HTR-8/SVneo (cell line): ENCODE data around the gene PAPOLG.
"Not testable (repeated sequence)": the region's sequence is repeated elsewhere in the genome, so short reads cannot be mapped to it uniquely, and the experiment has no call there.

Source experiments
- DNase-seq: peaks from one replicate; pipeline ENCODE4 v3.0.0; 2011; ENCODE audit warnings: low spot score, mixed read lengths; ENCODE audit not compliant: insufficient read length
- FAIRE-seq: peaks from 2 replicates; lab custom pipeline; 2011; peaks lifted over from hg19 to GRCh38; lab: Jason Lieb, UNC

PAPOLG gene

DNA sequence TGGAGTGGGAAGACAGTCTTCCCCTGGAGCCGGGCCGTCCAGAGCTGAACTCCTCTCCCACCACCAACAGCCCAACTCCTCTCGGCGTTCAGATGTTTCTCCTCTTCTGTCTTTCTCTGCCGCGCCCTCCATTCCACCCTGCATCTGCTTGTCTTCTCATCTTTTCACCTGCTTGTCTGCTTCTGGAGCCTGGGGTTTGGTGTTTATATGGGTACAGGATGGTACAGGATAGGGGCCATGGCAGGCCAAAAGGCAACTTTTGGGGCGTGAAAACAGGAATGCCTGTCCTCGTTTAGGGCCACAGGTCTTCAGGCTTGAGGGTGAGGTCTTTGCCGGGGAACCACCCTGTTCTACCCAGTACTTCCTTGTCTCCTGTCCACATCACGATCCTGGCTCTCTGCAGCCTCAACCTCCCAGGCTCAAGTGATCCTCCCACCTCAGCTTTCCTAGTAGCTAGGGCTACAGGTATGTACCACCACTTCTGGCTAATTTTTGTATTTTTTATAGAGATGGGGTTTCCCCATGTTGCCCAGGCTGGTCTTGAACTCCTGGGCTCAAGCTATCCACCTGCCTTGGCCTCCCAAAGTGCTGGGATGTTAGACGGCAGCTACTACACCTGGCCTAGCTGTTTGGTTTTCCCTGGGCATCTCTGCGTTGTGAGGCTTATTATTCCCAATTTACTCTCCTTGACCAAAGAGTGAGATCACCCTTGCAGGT is 64.5 kb downstream of the PAPOLG start:
- FAIRE-seq = no peak
- DNase-seq = no peak

DNA sequence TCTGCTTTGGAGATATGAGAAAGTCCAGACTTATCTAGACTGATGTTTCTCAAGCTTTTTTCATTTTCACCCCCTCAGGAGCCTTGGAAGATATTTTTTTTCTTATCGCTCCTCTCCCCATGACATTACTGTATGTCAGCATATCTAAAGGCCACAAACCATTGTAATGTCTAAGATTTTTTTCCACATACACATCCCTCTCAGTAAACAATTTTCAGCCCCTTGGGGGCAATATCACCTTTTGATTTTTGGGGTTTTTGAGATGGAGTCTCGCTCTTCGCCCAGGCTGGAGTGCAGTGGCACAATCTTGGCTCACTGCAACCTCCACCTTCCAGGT is 65.0 kb downstream of the PAPOLG start:
- FAIRE-seq (no peak), DNase-seq (no peak)

DNA sequence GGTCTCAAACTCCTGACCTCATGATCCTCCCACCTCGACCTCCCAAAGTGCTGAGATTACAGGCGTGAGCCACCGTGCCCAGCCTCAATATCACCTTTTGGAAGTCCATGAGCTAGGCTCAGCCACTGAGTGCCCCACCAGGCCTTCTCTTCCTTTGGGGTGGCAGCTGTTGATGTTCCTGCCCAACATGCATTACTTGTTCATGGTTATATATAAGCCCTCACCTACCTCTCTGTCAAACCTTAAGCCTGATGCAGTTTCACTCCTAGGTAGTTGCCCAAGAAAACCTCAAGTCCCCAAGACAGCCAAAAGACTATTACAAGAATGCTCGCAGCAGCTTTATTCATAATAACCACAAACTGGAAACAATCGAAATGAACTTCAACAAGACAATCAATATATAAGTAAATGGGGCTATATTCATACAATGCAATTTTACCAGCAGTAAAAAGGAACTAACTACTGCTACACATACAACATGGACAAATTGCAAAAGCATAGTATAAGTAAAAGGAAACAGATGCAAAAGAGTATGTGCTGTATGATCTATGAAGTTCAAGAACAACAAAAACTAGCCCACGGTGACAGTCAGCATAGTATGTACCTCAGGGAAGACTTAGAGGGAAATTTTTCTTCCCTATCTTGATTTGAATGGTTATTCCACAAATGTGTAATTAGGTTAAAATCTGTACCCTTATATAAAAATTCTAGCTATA is 65.7 kb downstream of the PAPOLG start:
- DNase-seq (no peak), FAIRE-seq (no peak)

DNA sequence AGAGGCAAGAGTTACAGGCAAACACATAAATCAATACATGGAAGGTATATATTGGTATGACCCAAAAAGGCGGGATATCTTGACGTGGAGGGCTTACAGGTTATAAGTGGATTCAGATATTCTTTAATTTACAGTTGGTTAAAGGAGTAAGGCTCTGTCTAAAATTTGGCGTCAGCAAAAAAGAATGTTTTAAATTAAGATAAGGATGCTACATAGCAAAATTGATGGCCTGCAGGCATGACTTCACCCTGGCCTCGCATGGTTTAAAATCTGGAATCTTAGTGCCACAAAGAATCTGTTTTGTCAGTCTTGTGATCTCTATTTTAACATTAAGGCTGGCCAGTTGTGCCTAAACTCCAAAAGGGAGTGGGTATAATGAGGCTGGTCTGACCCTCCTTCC is 66.9 kb downstream of the PAPOLG start:
- DNase-seq (no peak), FAIRE-seq (no peak)

DNA sequence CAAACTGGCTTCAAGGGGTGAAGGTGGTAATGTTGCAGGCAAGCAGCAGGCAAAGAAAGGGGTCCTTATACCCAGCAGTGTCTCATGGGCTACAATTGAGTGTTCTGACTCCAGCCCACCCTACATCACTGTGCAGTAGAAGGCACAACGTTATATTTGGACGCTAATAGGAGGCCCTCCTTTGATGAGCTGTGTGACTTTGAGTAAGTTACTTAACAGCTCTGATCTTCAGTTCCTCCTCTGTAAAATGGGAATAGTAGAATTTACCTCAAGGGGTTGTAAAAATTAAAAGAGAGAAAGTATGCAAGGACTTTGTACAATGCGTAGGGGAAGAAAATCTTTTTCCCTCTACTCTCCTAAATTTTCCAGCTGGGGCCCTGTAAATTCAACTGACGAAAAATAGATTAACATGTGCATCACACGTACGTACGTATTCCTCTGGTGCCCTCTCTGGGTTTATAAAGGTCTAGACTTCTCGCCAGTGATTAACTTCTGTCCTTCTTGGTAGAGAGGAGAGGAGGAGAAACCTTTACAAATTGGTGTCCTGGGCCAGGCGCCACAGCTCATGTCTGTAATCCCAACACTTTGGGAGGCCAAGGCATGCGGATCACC is 67.7 kb downstream of the PAPOLG start:
- DNase-seq = no peak
- FAIRE-seq = no peak

DNA sequence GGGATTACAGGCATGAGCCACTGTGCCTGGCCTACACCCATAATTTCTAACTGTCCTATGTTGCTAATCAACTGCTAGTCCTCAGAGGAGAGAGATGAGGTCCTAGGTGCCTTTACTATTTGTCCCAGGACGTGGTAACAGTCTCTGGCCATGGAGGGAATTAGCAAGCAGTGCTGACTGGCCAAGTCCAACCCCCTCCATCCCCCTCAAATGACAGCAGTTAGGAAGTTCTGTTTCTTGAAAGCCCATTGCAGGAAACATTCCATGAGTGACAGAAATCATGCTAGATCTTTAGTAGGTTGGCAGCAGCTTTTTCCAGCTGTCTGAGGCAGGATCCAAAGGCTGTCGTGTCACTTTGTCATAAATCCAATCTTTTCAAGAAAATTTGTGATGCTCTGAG is 69.6 kb downstream of the PAPOLG start:
- DNase-seq = no peak
- no peak for FAIRE-seq

DNA sequence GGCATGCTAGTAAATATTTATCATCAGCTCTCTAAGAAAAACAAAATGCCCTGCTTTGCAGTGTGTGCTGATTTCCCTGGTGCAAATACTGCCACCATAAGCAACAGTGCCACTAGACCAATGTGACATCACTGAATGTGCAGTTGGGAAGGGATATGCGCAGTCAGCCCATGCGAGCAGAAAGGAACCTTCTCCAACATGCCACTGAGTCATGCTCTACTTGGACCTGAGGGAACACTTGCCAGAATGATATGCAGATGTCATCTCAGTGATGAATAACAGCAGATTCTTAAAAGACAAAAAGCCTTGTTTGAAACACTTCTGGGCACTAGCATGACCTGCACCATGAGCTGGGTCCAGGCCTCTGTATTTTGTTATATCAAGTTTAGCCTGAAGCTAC is 70.0 kb downstream of the PAPOLG start:
- FAIRE-seq = no peak
- DNase-seq = no peak

DNA sequence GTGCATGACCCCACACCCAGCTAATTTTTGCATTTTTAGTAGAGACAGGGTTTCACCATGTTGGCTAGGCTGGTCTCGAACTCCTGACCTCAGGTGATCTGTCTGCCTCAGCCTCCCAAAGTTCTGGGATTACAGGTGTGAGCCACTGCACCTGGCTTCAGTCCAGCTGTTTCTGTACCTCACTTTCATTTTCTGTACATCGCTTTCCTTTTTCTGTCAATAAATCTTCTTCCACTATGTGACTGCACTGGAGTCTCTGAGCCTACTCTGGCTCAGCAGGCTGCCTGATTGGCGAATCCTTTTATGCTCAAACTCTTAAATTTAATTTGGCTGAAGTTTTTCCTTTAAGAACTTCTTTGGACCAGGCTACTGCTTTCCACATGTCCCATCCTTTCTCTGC is 70.8 kb downstream of the PAPOLG start:
- FAIRE-seq, DNase-seq: not testable (repeated sequence)

DNA sequence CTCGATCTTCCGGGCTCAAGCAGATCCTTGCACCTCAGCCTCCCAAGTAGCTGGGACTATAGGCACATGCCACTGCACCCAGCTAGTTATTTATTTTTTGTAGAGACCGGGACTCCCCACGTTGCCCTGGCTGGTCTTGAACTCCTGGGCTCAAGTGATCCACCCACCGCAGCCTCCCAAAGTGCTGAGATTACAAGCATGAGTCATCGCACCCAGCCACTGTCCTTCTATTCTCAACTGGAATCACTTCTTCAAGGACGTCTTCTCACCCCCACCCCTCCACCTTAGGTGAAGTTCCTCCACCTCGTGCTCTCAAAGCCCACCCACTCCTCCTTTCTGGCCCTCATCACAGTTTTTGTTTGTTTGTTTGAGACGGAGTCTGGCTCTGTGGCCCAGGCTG is 71.3 kb downstream of the PAPOLG start:
- no peak for FAIRE-seq
- no peak for DNase-seq

DNA sequence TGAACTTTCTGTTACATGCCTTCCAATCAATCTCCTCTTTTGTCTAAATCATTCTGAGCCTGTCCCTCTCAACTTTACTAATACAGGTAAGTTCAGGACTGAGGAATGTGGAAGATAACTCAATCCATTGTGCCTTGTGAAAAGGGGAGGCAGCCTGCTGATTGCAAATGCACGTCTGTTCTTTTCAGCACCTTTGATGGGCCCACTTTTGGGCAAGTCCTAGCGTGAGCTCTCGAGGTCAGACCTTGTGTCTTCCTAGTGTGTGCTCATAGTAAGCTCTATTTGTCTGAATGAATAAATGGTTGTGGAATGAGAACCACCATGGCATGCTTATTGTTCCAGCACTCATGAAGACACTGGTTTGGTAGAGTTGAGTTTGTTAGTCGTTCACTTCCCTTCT is 74.9 kb downstream of the PAPOLG start:
- DNase-seq (no peak), FAIRE-seq (no peak)

DNA sequence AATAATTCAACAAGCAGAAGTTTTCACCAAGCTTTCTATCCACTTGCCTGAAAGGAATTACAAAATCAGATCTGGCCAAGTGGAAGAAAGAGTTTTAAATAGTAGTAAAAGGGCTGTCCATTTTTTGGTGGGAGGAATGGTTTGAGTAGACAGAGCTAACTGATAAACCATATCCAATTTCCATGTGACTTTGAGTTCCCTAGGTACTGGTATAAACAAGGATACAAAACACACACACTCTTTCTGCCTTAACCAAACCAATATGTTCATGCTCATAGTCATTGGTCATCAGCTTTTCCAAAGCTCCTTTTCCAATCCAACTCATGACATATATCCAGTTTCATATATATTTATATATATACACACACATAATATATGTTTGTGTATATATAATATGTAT is 75.9 kb downstream of the PAPOLG start:
- no peak for FAIRE-seq

DNA sequence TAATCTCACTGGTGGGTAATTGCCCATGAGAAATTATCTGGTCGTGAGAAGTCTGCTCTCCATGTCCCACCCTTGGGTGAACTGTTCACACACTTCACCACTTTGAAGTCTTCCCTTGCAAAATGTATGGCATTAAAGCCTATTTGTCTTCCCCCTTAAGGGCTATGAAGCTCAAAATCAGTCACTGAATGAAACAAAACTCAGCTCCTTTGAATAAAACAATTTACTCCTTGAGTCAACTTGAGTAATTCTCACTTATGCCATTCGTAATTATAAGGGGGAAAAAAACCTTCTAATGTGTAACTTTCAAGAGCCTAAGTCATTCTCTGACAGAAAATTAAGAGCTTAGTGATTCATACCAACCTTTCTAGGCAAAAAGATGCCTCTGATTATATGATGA is 76.6 kb downstream of the PAPOLG start:
- FAIRE-seq = no peak
- no peak for DNase-seq

More for the DNA sequence above, 75.9 kb downstream of the PAPOLG start:
- no peak for DNase-seq

DNA sequence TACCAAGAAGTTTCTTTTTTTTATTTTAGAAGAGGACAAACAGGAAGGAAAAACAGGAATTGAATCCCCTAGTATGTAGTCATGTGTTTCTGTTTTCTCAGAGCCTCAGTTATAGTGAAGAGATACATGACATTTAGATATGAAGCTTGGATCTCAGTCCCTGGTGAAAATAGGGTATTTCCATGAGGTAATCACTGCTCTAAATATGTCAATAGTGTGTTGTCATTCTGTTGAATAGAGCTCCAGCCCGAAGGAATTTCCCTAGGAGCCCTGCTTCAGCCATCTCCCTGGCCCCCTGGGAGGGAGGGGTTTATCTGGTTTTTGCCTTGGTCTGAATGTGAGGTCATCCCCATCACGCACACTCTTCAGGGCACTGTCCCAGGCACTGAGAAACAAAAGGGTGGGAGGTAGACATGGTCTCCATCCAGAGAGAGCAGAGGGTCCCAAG is 78.2 kb downstream of the PAPOLG start:
- FAIRE-seq = no peak

DNA sequence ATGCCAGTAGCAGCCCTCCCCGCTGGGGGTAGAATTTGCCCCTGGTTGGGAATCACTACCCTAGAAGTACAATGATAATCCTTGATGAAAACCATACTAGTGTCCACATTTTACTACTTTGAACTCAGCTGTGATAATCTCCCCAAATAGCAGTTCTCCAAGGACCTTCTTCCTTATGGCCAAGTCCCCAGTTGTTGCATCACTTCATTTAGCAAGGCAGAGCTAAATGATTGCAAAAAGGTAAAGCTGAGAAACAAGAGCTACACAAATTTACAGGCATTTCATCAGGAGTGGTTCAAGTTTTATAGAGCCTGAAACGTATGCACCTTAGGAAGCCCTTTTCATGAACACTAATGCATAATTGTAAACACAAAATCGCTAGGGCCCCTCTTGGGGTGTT is 80.4 kb downstream of the PAPOLG start:
- DNase-seq (no peak), FAIRE-seq (no peak)

More for the DNA sequence above, 78.2 kb downstream of the PAPOLG start:
- DNase-seq = no peak

DNA sequence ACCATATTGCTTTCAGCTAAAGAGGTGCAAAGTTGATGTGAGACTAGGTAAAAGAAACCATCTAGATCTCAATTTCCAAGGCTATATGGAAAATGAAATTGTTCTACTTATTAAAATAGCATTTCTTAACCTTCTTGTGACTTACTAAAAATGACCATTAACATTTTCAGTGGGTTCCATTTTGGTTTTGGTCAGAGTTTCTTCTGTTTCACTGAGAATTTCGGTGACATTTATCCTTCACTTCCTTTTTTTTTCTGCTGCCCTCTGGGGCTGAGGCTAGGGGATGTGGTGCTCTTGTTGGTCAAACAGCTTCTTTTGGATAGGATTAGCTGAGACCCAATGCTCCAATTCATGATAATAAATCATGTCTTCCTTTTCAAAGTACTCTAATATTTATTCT is 81.1 kb downstream of the PAPOLG start:
- DNase-seq (no peak), FAIRE-seq (no peak)

DNA sequence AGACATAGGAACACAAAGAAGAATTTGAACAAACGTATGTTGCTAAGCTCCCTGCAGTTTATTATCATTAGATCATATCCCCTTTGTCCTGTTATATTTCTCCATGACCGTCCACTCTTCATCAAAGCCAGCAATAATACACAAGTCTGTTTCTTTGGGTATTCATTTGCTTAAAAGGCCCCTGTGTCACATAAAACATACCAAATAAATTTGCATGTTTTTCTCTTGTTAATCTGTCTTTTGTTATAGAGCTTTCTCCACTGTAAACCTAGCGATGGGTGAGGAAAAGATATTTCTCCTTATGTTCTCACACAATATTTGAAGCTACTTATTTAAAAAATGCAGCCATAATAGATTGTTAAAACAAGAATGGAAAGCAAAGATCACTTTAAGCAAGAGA is 82.4 kb downstream of the PAPOLG start:
- FAIRE-seq (no peak), DNase-seq (no peak)

DNA sequence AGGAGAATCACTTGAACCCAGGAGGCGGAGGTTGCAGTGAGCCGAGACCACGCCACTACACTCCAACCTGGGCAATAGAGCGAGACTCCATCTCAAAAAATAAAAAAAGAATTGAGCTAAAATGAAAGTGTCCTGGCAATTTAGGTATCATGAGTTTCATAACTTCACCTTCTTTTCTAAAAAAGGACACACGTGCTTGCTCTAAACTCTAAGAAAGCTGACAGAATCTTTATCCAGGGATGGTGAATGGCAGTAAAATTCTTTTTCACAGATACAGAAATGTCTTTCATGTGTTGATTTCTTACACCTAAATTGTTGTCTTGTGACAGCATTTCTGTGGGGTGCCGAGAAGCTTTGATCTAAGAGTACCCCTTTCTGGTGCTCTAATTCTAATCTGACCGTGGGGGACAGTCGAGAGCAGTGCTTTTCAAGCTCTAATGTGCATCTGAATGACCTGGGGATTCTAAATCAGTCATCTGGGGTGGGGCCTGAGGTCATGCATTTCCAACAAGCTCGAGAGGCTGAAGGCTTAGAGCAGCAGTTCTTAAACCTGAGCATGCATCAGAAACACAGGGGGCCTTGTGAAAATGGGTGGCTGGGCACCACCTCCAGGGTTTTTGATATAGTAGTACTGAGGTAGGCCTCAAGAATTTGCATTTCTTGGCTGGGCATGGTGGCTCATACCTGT is 83.2 kb downstream of the PAPOLG start:
- DNase-seq (no peak), FAIRE-seq (no peak)

DNA sequence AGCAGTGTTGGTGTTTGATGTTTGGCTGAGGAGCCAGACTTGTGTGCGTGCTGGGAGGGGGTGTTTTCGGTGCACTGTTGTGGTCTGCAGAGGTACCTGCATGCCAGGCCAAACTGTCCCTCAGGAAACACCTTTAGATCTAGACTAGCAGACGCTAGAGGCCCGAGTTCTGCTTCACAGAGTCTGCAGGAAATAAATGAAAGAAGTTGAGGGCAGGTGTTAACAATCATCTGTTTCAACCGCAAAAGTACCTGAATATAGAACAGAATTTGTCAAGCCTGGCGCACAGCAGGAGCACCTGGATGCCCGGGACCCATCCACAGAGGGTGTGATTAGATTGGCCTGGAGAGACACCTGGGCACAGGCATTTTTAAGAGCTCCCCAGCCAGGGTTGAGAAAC is 84.8 kb downstream of the PAPOLG start:
- FAIRE-seq (no peak), DNase-seq (no peak)

DNA sequence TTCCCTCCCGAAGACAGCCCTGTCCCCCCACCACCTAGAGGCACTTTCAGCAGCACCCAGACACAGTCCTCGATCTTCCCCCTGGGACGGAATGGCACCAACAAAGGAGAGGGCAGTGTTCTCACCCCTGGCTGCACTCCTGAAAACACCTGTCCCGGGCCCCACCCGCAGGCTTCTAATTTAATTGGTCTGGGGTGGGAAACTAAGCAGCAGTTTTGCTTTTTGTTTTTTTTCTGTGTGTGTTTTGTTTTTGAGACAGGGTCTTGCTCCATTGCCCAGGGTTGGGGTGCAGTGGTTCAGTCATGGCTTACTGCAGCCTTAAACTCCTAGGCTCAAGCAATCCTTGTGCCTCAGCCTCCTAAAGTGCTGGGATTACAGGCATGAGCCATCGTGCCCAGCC is 86.9 kb downstream of the PAPOLG start:
- FAIRE-seq (no peak), DNase-seq (no peak)

DNA sequence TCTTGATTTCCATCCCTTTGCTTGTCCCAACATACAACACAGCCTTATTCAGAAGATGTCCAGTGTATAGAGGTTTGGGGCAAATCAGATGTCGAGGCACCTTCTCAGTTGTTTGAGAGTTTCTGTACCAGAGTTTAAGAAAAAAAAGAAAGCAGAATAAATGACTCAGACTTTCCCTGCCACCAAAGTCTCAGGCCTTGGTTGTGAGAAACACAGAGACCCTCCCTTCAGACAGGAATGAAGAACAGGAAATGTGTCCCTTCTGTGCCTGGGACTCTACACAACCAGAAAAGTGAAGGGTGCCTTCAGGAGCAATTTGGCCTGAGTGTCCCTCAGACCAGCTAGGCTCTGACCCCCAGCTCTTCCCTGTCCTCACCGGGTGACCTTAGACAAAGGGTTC is 88.0 kb downstream of the PAPOLG start:
- no peak for FAIRE-seq
- no peak for DNase-seq

DNA sequence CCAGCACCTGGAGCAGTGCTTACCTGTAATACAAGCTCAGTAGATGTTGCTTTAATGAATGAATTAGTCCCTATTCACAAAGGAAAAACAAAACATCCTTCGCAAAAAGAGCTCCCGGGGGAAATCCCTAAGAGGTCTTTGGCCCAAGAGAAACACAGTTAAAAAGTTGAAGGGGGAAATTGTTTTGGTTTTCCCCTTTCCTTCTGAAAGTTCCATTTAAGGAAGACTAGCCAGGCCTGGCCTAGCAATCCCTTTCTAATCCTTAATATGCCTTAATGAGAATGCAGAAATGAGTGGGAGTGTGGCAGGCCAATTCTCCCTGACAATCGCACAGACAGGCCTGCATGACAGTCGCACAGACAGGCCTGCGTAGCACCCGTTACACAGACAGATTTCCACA is 91.8 kb downstream of the PAPOLG start:
- DNase-seq = no peak
- FAIRE-seq = no peak
